ENCODE results near the gene MAPK12.

The MAPK12 gene

DNA sequence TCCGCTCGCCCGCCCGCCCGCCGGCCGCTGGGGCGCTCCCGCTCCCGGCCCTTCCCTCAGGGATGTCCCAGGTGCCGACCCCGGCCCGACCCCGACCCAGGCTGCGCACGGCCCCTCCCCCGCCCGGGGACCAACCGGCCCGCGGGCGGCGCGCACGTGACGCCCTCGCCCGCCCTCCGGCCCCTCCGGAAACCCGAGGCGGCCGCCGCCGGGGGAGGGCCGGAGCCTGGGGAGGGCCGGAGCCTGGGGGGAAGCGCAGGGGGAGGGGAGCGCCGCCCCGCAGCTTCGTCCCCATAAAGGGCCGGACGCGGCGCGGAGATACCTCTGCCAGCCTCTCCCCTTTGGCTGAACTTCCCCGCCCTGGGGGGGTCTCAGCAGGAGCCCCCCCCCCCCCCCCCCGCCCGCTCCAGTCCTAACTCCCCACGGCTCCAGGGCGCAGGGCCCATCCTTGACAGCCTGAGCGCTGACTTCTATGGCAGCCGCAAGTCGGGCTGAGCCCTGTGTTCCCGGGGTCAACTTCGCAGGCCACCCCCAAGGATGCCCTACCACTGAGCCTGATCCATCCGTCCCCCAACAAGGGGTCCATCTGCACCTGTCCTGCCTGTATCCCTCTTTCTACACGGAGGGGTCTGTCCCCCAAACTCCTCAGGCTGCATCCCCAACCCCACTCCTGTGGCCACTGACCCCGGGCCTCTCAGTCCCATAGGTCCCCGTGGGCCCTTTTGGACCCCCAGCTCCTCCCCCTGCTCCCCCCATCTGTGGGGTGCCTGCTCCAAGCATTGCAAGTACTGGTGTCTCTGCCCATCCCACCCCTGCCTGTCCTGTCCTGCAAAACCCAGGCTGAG, at the start of gene MAPK12:
Gene MAPK12 (minus strand): TSS at position 69 of the 845 bp plus-strand sequence. CDS start 174 bp downstream, outside the sequence.
- no peak for DNase-seq

DNA sequence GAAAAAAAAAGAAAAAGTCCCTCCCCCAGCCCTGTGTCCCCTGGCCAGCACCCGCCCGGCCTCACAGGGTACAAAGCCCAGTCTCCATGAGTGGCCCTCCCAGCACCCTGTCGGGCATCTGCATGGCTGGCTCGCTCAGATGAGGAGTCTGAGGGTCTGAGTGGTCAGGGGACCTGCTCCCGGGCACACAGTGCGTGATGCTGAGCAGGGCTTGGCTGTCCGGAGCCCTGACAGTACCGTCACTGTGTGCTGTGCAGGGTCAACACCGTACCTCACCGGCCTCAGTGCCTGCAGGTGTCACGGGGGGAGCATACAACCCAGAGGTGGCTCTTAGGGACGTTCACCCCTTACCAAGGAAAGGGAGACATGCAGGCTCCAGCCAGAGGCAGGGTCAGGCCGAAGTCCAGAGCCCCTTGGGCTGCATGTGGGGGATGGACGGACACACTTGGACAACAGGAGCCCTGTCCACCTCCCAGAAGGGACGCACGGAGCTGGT, 49.5 kb upstream of the MAPK12 start:
- no peak for DNase-seq

DNA sequence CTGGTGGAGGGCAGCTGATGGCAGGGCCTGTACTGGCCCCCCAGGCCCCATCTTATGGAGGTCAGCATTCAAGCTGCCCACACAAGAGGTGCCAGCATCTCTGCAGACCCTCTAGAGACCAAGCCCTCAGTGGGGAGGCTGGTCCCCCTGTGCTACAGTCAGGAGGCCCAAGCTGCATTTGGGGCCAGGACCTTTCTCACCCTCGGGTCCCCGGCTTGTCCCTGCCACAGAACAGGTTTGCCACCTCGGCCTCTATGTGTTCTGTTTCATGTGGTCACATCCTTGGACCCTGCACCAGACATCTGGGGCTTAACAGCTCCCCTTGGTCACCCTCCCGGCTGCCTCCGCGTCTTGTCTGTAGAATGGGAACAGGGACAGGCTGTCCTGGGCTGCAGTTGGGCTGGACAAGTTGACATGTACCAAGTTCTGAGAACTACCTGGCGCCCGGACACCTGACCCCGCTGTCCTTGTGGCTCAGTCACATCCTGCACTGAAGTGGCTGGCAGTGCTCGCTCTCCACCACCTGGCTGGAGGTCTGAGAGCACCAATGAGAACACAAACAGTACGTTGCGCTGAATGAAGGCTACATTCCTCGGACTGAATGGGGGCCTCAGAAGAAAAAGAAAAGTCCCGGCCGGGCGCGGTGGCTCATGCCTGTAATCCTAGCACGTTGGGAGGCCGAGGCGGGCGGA, 48.7 kb upstream of the MAPK12 start:
- no peak for DNase-seq

DNA sequence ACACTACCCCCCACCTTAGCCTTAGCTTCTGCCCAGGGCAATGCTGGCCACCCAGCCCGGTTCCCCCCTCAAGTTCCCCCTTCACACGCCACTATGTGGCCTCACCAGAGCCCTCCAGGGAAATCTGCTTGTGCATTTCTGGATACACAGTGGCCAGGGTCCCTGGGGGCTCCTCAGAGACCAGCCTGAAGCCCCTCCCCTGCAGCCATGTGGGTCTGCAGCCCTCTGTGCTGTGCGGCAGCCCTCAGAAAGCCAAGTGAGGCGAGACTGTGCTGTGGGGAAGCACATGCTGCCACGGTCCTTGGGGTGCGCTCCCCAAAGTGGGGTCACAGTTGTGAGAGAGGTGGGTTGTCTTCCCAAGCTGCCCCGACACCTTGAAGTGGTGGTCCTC, 48.1 kb upstream of the MAPK12 start:
- DNase-seq = no peak

DNA sequence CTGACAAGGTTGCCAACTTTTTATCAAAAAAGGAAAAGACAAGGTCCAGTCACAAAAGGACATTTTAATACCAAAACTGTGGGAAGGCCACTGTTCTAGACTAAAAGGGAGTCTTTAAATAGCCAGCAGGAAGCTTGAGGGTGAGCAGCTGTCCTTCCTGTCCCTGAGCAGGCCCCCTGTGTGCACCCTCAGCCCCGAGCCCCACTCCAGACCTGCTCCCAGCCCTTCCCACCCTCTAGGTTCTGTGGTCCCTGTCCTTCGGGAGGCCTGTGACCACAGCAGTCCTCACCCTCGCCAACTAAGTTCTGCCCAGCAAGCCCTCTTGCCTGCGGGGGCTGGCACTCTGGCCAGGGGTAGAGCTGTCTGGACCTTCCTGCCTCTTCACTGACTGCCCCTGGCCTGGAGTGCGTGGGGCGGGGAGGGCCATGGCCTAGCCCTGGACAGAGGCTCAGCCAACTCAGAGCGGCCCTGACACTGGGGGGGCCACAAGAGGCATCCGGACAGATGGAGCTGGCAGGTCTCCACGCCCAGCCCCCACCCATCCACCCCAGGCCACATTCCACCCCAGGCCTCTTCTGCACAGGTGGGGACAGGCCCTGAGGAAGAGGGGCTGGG, 47.6 kb upstream of the MAPK12 start:
- DNase-seq = no peak

DNA sequence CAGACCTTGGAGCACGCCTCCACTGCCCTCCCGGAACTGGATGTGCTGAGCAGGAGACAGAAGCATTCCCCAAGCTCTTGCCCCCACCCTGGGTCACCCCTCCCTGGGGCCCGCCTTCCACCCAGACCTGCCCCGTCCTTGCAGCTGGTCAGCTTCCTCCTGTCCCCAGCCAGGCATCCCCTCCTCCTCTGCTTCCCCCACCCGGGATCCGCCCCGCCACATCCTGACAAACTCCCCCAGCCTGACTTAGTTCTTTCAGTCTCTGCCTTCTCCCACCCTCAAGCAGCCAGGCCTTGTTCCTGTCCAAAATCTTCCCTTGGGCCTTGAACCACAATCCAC, 47.1 kb upstream of the MAPK12 start:
- DNase-seq = no peak

DNA sequence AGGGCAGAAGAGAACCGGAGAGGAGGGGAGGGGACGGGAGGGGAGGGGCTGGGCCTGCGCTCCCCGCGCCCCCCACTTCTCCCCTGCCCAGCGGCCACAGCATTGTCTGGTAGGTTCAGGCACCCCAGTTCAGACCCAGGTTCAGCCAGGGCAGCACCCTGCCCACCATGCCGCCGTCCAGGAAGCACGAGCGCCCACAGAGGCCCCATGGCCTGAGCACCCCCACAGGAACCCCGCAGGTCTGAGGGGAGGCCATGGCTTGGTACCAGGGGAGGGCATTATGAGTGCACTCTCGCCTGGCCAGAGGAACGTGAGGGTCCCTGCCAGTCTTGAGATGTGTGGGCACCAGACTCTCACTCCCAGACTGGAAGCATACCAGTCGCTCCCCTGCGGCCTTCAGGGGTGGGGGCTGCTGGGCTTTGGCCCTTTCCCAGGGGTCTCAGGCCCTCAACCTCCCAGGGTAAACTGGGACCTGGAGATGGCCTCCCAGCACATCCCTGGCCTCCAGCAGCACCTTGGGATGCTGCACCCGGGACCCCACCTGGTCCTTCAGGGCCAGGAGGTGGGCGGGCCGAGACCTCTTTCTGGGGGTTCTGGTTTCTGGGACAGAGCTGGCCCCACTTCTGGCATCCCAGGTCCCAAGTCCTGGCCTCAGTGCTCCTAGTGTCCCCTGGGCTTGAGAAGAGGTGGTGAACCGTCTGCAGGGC, 46.6 kb upstream of the MAPK12 start:
- no peak for DNase-seq

DNA sequence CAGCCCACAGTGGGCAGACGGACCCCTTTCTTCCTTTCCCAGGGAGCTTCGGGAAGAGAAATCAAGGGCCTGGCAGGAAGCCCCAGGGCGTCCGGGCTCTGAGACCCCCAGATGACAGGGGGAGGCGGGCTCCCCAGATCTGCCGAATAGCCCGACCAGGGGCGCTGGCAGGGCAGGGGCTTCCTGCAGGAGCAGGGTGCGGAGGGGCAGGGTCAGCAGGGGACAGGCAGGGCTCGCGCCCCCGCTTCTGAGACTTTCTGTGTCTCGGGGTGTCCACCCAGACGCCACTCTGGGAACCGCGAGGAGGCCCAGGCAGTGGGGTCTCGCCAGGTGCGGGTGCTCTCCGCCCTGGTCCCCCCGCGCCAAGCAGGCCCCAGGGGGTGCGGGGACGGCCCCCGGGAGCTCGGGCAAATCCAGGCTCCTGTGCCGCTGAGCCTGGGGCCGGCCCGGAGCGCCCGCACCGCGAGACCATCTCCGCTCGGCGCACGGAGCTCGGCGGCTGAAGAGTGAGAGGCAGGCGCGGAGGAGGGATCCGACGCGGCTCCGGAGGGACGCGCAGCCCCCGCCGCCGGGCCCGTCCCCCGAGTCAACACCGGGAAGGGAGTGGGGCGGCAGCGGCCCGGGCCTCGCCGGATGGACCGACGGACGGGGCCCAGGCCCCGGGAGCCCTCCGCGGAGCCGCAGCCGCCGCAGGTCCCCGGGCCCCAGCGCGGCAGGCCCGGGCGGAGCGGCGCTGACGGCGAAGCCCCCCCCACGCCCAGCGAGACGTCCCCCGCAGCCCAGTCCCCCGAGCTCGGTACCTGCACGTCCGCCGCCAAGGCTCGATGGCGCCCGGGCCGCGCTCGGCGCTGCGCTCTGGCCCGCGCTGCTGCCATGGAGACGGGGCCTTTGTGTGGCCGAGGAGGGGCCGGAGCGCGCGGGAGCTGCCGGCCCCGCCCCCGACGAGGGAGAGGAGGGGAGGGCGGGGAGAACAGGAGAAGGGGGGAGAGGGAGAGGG, 45.6 kb upstream of the MAPK12 start, which contains the start of gene PLXNB2:
Gene PLXNB2 (minus strand): TSS at position 894 of the 997 bp plus-strand sequence. CDS start 17,062 bp downstream, outside the sequence.
- DNase-seq = peak; percentile 72

DNA sequence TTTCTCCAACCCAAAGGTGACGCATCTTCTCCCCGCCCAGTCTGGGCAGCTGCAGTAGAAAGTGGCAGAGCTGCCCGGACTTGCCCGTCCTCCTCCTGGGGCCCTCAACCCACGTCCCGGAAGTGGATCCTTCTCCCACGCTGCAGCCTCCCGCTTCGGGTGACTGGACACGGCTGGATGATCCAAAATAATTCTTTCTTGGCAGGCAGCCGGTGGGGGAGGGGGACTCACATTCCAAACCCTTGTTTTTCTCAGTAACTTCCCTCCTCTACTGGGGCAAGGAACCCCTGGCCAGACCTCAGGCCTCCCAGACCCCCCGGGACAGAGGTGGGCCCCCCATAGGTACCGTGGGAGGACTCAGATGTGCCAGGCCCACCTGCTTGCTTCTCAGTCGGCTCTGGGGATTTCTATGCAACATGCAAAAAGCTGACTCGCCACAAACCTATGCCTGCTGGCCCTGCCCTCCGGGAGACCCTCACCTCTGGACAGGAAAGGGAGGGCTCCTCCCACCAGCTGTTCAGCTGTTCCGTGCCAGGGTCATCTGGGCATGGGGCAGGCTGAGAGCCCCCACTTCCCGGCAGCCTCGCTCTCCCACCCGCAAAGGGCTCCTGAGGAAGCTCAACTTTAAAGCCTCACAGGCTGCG, 44.6 kb upstream of the MAPK12 start:
- DNase-seq = peak; percentile 91

DNA sequence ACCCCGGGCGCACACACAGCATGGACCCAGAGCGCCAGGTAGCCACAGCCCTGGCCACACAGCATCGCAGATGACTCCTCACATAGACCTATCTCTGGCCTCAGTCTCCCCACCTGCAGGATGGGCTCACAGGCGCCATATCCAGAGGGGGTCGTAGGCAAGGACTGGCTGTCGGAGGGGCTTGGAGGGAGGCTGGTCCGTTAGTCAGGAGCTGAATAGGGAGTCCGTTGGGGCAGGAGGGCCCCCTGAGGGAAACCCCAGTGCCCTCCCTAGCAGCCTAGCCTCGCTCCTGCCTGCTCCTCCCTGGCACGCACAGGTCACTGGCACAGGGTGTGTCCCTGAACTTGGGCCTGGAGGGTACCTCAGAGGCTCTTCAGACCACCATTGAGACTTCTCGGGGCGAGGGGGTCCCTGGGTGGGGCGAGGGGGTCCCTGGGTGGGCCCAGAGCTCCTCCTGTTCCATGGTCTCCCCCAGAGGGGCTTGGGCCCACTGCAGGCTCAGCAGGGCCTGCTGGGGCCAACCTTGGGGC, 44.0 kb upstream of the MAPK12 start:
- DNase-seq = no peak

DNA sequence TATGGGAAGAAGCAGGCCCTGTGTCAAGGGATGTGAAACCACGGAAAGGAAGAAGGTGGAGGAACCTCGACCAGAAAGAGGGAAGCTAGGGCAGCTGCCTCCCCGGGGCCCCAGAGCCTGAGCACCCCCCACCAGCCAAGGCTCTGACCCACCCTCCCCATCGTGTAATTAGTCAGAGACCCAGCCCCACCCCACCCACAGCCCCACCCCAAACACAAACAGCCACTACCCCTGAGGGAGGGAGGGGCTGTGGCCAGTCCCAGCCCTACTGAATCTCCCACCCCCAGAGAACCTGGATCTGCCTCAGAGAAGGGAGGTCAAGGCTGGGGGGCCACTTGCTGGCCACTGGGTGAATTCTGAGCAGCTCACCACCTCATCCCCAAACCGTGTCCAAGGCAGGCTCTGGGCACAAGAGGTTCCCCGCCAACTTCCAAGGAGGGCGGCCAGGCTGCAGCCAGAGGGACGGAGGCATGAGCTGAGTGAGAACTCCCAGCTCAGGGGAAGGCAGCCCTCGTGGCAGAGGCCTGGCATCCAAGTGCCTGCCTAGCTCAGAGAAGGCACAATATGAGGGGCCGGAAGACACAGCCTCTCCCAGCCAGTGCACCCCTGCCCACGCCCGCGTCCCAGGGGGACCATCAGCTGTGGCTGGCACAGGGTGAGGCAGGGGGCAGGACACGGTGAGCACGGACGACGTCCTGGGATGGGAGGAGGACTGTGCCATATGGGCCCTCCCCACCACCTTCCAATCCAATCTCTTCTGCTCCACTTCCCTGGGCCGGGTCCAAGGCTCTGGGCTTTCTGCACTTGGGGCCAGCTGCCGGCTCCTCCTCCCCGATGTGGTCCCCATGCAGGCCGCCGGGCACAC, 43.3 kb upstream of the MAPK12 start:
- no peak for DNase-seq

DNA sequence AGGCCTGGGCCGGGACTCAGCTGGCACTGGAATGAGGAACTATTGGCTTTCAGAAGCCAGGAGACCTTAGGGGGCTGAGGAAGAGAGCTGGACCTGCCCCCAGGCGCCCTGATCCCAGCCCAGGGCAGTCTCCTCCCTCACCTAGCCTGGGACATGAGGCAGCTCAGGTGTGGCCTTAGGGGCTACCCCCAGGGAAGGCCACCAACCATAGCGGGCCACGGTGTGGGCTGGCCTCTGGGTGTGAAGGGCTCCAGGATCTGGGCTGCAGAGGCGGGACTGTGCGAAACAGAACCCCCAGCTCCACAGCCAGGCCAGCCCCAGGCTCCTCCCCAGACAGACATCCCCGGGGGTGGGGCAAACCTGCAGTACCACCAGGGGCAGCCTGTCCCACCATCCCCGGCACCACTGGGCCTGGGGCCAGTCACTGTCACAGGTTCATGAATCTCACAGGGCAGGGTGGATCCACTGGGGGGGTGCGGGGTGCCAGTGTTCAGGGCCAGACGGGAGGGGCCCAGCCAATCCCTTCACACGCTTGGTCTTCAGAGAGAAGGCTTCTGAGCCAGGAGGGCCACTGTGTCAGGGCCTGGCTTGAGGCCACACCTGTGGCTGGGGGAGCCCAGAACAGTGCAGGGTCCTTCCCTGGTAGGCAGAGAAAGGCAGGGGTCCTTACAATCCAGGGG, 42.5 kb upstream of the MAPK12 start:
- DNase-seq = no peak

DNA sequence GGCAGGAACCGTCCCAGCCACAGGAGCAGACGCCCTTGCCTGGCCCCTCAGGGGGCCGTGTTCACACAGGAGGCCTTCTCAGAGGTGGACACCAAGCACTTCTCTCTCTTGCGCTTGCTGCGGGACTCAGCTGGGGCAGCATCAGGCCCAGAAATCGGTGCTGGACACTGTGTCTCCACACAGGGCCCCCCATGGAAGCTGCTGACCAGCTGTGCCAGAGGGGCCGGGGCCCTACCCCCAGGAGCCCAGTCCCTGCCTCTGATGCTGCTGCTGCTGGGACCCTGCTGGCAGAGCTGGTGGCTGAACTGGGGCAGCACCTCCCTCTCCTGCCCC, 42.0 kb upstream of the MAPK12 start:
- no peak for DNase-seq

DNA sequence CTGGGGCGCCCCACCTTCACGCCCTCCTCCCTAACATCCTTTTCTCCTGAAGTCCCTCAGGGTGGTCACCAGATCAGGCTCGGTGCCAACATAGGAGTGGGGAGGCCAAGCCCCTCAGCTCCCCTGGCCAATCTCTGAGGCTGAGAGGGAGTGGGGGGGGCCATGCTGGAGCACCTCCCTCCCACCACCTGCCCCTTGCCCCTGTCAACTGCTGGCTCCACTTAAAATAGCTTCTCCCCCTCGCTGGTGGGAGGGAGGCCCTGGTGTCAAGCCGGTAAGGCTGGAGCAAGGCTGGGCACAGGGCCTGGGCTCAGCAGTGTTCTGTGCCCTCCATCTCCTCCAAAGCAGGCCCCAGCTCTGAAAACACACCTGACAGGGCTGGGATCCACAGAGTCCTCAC, 41.1 kb upstream of the MAPK12 start:
- no peak for DNase-seq

DNA sequence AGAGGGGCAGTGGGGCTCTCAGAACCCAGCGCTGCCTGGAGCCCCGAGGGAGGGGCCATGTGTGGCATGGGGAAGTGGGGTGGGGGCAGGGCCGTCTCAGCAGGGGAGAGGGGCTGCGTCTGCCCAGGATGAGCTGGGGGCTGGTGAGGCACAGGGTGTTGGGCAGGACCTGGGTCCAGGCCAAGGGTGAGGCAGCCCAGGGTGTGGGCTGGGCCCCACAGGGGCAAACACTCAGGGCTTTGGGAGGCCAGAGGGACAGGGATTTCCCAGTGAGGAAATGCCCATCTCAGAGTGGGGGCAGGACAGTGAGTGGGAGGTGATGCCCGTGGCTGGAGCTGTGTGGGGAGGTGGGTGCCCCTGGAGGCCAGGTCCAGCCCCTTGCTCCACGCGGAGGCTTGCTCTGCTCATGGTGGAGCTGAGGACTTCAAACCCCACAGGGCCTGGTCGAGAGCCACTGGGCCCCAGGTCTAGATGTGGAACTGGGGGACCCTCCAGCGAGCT, 40.6 kb upstream of the MAPK12 start:
- no peak for DNase-seq

DNA sequence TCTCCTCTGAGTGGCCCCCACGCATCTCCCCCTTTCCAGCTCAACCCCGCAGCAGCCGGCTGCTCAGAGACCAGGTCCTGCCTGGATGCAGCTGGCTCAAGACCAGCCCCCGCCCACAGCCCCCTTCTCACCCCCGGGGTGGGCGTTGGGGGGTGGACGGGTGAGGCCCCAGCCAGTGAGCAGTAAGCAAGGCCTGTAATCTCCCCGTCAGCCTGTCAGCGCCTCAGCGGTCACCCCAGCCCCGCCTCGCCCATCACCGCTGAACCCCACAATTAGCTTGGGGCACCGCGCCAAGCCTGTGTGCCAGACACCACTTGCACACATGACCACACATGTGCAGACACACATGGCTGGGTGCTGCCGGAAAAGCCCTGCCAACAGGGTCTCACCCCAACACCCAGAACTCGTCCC, 40.1 kb upstream of the MAPK12 start:
- peak; percentile 79 for DNase-seq

DNA sequence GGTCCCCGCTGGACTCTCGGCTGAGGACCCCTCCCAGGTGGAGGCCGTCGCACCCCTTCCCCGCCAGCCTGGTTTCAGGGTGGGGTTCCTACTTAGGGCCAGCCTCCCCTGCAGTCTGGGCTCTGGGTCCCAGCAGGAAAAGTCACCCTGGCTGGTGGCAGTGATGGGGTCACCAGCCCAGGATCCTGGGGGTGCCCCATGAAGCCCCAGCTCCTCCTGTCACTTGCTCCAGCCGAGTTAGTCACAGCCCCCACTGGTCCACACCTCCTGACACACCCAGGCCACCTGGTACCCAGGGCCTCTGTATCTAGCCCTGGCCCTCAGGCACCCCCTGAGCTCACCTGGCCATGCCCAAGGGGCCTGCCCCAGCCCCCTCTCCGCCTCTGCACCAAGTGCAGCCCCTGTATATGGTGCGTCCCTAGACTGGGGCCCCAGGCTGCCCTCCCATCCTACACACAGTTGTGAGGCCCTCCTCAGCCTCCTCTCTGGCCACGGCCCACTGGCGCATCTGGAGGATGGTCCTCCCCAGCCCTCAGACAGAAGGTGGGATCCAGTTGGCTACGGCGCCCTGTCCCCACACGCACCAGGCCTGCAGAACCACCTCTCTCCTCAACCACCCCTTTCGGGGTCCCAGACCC, 39.3 kb upstream of the MAPK12 start:
- DNase-seq = no peak

DNA sequence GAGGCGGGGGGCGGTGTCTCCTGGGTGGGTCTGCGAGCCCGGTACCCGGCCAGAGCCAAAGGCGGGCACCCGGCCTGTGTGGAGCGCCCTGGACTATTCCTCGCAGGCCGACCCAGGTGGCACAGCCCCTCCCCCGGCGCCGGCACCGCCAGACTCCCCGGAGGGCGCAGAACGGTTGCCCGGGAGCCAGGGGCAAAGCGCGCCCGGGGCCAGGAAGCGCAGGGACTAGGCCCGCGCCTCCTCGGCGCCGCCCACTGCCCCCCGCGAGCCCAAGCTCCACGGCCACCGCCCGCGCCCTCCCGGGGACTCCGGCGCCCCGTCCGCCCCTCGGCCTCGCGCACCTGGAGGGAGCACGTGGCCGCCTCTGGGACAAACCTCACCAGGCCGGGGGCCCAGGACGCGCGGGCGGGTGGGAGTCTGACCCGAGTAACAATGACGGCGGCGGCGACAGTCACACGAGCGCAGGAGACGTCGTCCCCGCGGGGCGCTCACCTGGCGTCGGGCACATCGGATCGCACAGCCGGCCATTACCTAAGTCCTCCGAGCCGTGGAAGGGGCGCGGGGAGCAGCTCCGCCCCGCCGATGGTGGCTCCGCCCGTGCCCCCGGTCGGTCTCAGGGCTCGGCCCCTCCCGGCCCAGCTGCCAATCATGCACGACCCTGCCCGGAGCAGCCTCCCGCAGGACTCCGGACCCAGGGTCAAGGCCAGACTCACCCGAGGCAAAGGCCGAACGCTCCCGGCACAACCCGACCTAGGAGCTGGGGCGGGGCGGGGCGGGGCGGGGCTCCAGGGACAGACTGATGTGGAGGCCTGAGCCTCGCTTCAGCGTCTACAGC, 38.5 kb upstream of the MAPK12 start:
- no peak for DNase-seq
